ENCODE measurements around the gene DLGAP4.

Gene DLGAP4

DNA sequence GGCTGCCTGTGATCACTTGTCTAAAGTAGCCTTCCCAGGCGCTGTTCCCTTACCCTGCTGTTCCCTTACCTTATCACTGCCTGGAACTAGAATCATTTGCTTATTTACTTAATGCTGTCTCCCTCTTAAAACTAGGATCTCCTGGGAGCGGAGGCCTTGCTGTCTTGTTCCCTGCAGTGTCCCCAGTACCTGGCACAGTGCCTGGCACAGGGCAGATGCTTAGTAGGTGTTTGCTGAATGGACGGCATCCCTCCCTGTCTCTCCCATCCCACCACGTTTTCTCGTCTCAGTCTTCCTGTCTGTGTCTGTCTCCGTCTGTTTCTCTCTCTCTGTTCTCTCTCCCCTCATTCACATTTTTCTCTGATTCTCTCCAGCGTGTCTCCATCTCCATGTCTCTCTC, 135.3 kb downstream of the DLGAP4 start:
- Histone ChIP-seq H3K9me3 (ENCODE audit: control insufficient read depth in 5 of 5, low read length in 5 of 5) (no peaks in the 10 kb centered on the region), H3K27ac (ENCODE audit: low read depth, low read length) (no peak overlapping the region), H3K9ac (ENCODE audit: low read length in 5 of 5) (no peak overlapping the region), H3K4me3 (ENCODE audit: low read depth in 1 of 5, low read length in 5 of 5) (no peak overlapping the region), H3K27me3 (ENCODE audit: control insufficient read depth in 5 of 5, insufficient read depth in 4 of 5, low read length in 5 of 5) (peaks cover 0 to 7% (median 4%) of the 10 kb centered on the region in 5 donors), H3K36me3 (ENCODE audit: control insufficient read depth in 5 of 5, insufficient read depth in 5 of 5, low read length in 5 of 5) (no peaks in the 10 kb centered on the region), H3K4me1 (ENCODE audit: control insufficient read depth in 5 of 5, insufficient read depth in 5 of 5, low read length in 5 of 5) (peaks cover 0 to under 1% (median 0%) of the 10 kb centered on the region in 5 donors)

DNA sequence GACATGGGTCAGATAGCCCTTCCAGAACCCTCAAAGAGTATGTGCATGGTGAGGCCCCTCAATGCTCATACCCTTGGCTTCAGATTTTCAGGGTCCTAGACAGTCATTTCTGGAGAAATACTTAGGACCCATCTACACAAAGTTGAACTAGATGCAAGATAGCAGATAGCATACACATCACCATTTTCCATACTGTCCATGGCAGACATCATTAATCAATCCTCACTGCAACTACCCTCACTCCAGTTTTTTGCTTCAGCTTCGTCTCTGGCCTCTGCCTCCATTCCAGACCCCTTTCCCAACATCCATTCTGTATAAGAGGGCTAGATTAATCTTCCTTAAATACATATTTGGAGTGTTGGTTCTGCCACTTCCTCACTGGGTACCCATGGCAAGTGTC, 139.7 kb downstream of the DLGAP4 start:
- Histone ChIP-seq H3K4me3 (ENCODE audit: low read depth in 1 of 5, low read length in 5 of 5) (no peak overlapping the region), H3K9me3 (ENCODE audit: control insufficient read depth in 5 of 5, low read length in 5 of 5) (no peaks in the 10 kb centered on the region), H3K27ac (ENCODE audit: low read depth, low read length) (no peak overlapping the region), H3K9ac (ENCODE audit: low read length in 5 of 5) (no peak overlapping the region), H3K36me3 (ENCODE audit: control insufficient read depth in 5 of 5, insufficient read depth in 5 of 5, low read length in 5 of 5) (no peaks in the 10 kb centered on the region), H3K27me3 (ENCODE audit: control insufficient read depth in 5 of 5, insufficient read depth in 4 of 5, low read length in 5 of 5) (no peaks in the 10 kb centered on the region), H3K4me1 (ENCODE audit: control insufficient read depth in 5 of 5, insufficient read depth in 5 of 5, low read length in 5 of 5) (no peaks in the 10 kb centered on the region)

DNA sequence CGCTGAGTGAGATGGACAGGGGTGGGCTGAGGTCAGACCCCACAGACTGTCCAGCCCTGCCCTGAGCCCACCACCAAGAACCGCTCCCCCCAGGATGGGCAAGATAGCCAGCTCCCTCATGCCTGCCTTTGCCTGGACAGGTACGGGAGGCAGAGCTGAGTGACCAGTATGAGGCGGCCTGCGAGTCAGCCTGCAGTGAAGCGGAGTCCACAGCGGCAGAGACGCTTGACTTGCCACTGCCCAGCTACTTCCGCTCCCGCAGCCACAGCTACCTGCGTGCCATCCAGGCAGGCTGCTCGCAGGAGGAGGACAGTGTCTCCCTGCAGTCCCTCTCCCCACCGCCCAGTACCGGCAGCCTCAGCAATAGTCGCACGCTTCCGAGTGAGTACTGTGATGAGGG, 140.4 kb downstream of the DLGAP4 start:
- Histone ChIP-seq H3K9ac (ENCODE audit: low read length in 5 of 5) (no peak overlapping the region), H3K27ac (ENCODE audit: low read depth, low read length) (no peak overlapping the region), H3K27me3 (ENCODE audit: control insufficient read depth in 5 of 5, insufficient read depth in 4 of 5, low read length in 5 of 5) (no peaks in the 10 kb centered on the region), H3K9me3 (ENCODE audit: control insufficient read depth in 5 of 5, low read length in 5 of 5) (no peaks in the 10 kb centered on the region), H3K36me3 (ENCODE audit: control insufficient read depth in 5 of 5, insufficient read depth in 5 of 5, low read length in 5 of 5) (no peaks in the 10 kb centered on the region), H3K4me1 (ENCODE audit: control insufficient read depth in 5 of 5, insufficient read depth in 5 of 5, low read length in 5 of 5) (no peaks in the 10 kb centered on the region), H3K4me3 (ENCODE audit: low read depth in 1 of 5, low read length in 5 of 5) (no peak overlapping the region)

DNA sequence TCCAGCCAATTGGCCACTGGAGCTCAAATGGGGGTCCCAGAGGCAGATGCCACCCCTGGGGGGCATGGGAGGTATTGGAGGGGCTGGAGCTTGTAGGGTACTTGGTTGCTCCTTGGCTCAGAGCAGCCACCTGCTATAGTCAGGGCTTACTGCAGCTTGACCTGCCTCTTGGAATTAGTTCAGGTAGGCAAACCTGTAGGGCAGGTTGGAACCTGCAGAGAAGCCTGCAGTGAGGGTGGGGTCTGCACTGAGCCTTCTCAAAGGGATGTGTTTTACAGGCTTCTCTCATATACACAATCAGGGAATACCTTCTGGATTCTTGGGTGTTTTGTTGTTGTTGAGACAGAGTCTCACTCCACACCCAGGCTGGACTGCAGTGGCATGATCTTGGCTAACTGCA, 141.0 kb downstream of the DLGAP4 start:
- no peak overlapping the region for H3K9ac ChIP-seq (ENCODE audit: low read length in 5 of 5)
- no peaks in the 10 kb centered on the region for H3K27me3 ChIP-seq (ENCODE audit: control insufficient read depth in 5 of 5, insufficient read depth in 4 of 5, low read length in 5 of 5)
- H3K36me3 ChIP-seq (ENCODE audit: control insufficient read depth in 5 of 5, insufficient read depth in 5 of 5, low read length in 5 of 5) = no peaks in the 10 kb centered on the region
- H3K9me3 ChIP-seq (ENCODE audit: control insufficient read depth in 5 of 5, low read length in 5 of 5) = no peaks in the 10 kb centered on the region
- no peaks in the 10 kb centered on the region for H3K4me1 ChIP-seq (ENCODE audit: control insufficient read depth in 5 of 5, insufficient read depth in 5 of 5, low read length in 5 of 5)
- no peak overlapping the region for H3K27ac ChIP-seq (ENCODE audit: low read depth, low read length)
- no peak overlapping the region for H3K4me3 ChIP-seq (ENCODE audit: low read depth in 1 of 5, low read length in 5 of 5)

DNA sequence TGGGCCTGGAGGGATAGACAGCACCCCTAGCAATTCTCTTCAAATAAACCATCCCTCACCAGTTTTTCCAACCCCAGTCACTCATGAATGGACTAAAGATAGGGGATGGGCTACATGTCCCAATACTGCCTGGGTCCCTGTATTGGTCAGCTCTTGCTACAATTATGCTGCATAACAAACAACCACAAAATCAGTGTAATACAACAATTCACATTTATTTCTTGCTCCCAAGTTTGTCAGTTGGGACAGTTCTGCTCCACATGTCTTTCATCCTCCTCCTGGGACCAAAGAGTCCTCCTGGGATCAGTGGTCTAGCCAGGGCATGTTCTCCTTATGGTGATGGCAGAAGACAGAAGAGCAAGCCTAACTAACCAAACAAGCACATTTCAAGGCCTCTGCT, 143.5 kb downstream of the DLGAP4 start:
- H3K4me1 ChIP-seq (ENCODE audit: control insufficient read depth in 5 of 5, insufficient read depth in 5 of 5, low read length in 5 of 5) = peaks cover 0 to 4% (median 0%) of the 10 kb centered on the region in 5 donors
- H3K4me3 ChIP-seq (ENCODE audit: low read depth in 1 of 5, low read length in 5 of 5) = no peak overlapping the region
- H3K27me3 ChIP-seq (ENCODE audit: control insufficient read depth in 5 of 5, insufficient read depth in 4 of 5, low read length in 5 of 5) = no peaks in the 10 kb centered on the region
- H3K9me3 ChIP-seq (ENCODE audit: control insufficient read depth in 5 of 5, low read length in 5 of 5) = no peaks in the 10 kb centered on the region
- no peaks in the 10 kb centered on the region for H3K36me3 ChIP-seq (ENCODE audit: control insufficient read depth in 5 of 5, insufficient read depth in 5 of 5, low read length in 5 of 5)
- no peak overlapping the region for H3K9ac ChIP-seq (ENCODE audit: low read length in 5 of 5)
- H3K27ac ChIP-seq (ENCODE audit: low read depth, low read length) = no peak overlapping the region

DNA sequence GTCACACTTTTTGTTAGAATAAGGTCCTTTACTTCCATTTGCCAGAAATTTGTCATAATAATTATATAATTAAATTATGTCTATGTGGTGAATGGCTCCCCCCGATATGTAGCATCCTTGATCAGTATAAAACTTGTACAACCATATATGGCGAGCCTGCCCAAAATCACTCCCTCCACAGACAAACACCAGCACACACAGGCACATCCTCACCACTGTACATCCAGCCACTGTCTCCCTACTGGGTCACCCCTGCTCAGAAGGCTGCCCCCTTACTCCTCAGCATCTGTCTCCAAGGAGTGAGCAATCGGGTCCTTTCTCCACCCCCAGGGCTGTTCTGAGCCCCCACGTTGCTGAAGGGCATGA, 148.2 kb downstream of the DLGAP4 start:
- no peak overlapping the region for H3K4me3 ChIP-seq (ENCODE audit: low read depth in 1 of 5, low read length in 5 of 5)
- H3K9me3 ChIP-seq (ENCODE audit: control insufficient read depth in 5 of 5, low read length in 5 of 5) = no peaks in the 10 kb centered on the region
- H3K4me1 ChIP-seq (ENCODE audit: control insufficient read depth in 5 of 5, insufficient read depth in 5 of 5, low read length in 5 of 5) = peaks cover 0 to 8% (median 0%) of the 10 kb centered on the region in 5 donors
- peaks cover 0 to 4% (median 0%) of the 10 kb centered on the region in 5 donors for H3K27me3 ChIP-seq (ENCODE audit: control insufficient read depth in 5 of 5, insufficient read depth in 4 of 5, low read length in 5 of 5)
- no peak overlapping the region for H3K27ac ChIP-seq (ENCODE audit: low read depth, low read length)
- no peak overlapping the region for H3K9ac ChIP-seq (ENCODE audit: low read length in 5 of 5)
- H3K36me3 ChIP-seq (ENCODE audit: control insufficient read depth in 5 of 5, insufficient read depth in 5 of 5, low read length in 5 of 5) = no peaks in the 10 kb centered on the region

DNA sequence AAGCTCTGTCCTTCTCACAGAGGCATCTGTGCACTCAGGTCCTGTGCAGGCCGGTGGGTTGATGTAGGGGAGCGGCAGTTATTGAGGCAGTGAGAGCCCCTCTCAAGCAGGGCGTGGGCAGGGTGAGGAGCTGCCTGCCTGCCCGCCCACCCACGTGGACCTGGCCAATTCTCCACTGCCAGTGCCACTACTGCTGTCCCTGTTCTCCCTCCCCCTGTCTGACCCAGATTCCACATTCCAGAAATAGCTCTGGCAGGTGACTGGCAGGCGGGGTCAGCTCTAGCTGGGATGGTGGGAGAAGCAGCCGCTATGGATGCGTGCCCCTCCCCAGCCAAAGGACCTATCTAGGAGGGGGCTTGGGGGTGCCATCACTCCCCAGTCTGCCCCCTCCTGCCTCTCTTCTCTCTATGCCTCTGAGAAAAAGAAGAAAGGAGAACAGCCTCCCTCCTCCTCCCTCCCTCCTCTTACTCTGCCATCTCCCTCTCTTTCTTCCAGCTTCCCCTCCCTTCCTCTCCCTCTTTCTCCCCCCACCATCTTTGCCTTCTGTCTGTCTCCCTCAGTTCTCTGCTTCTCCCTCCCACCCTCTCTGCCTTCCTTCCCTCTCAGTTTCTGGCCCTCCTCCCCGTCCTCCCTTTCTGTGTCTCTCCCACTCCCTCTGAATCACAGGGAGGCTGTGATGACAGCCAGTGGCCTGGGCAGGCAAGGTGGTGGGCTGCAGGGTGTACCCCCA, 148.7 kb downstream of the DLGAP4 start:
- Histone ChIP-seq H3K36me3 (ENCODE audit: control insufficient read depth in 5 of 5, insufficient read depth in 5 of 5, low read length in 5 of 5) (no peaks in the 10 kb centered on the region), H3K27ac (ENCODE audit: low read depth, low read length) (no peak overlapping the region), H3K9me3 (ENCODE audit: control insufficient read depth in 5 of 5, low read length in 5 of 5) (no peaks in the 10 kb centered on the region), H3K27me3 (ENCODE audit: control insufficient read depth in 5 of 5, insufficient read depth in 4 of 5, low read length in 5 of 5) (peaks cover 0 to 4% (median 0%) of the 10 kb centered on the region in 5 donors), H3K9ac (ENCODE audit: low read length in 5 of 5) (no peak overlapping the region), H3K4me1 (ENCODE audit: control insufficient read depth in 5 of 5, insufficient read depth in 5 of 5, low read length in 5 of 5) (peaks cover 0 to 8% (median 0%) of the 10 kb centered on the region in 5 donors), H3K4me3 (ENCODE audit: low read depth in 1 of 5, low read length in 5 of 5) (no peak overlapping the region)

DNA sequence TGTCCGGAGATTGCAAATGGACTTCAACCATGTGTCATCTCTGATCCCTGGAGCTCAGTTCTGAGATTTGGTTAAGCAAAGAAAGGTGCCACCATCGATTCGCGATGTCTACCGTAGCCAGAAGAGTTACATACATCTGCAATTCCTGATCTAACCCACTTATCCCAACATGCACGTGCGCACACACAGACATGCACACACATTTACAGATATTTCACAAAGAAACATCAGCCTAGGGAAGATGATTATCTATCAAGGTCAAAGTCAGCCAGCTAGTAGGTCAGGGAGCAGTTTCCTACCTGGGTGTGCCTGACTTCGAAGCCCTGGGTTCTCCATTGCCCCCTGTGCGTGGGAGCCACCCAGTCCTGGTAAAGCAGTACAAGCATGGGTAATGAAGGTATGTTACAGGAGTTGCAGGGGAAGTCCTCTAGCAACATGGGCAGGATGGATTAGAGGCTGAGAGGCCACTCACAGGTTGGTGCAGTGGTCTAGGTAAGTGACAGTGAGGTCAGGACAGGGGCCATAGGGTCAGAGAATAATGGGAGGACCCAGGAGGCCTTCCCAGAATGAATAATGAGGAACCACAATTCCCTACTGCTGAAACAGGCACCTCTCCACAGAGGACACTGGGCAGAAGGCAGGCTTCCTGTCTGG, 150.0 kb downstream of the DLGAP4 start:
- H3K36me3 ChIP-seq (ENCODE audit: control insufficient read depth in 5 of 5, insufficient read depth in 5 of 5, low read length in 5 of 5) = no peaks in the 10 kb centered on the region
- H3K4me1 ChIP-seq (ENCODE audit: control insufficient read depth in 5 of 5, insufficient read depth in 5 of 5, low read length in 5 of 5) = peaks cover 0 to 14% (median 7%) of the 10 kb centered on the region in 5 donors
- H3K27ac ChIP-seq (ENCODE audit: low read depth, low read length) = no peak overlapping the region
- H3K27me3 ChIP-seq (ENCODE audit: control insufficient read depth in 5 of 5, insufficient read depth in 4 of 5, low read length in 5 of 5) = peaks cover 0 to 4% (median 0%) of the 10 kb centered on the region in 5 donors
- H3K9ac ChIP-seq (ENCODE audit: low read length in 5 of 5) = no peak overlapping the region
- H3K9me3 ChIP-seq (ENCODE audit: control insufficient read depth in 5 of 5, low read length in 5 of 5) = no peaks in the 10 kb centered on the region
- H3K4me3 ChIP-seq (ENCODE audit: low read depth in 1 of 5, low read length in 5 of 5) = no peak overlapping the region

DNA sequence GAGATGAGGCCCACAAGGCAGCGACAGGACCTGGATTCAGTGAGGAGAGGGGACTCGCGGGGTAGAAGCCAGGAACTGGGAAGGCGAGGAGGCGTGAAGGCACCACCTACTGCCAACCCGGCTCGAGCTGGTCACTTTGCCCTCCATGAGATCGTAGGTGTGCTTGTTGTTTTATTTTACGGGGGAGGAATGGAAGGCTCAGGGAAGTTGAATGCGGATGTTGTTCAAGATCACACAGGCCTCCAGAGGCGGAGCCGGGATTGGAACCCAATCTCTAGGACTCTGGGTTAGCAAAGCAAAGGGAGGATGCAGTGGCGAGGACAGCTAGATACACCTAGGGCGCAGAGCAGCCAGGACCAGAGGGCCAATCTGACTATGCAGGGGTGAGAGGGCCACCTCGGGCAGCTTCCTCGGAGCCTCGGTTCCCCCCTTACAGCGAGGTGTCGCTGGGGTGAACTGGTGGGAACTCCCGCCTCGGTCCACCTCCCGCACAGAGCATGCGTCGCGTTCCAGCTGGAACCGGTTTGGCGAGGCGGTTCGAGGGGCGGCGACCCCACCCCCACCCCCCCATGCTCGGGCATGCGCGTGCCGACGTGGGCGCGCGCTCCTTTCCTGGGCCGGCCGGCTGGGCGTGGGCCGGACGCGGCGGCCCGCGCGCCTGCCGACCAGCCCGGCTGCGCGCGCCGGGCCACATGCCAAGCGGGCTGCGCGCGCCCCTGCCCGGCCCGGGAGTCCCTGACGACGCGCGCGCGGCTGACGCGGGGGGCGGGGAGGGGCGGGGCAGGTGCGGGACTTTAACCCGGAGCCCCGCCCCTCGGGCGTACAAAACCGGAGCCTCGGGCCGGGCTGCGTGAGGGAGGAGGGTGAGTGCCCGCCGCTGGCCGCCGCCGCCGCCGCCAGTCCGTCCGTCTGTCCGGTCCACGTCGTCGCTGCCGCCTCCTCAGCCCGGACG, 154.8 kb downstream of the DLGAP4 start:
- peak overlapping the region; percentile 12 to 83 (median 68) for H3K9ac ChIP-seq (ENCODE audit: low read length in 5 of 5)
- no peaks in the 10 kb centered on the region for H3K9me3 ChIP-seq (ENCODE audit: control insufficient read depth in 5 of 5, low read length in 5 of 5)
- H3K4me1 ChIP-seq (ENCODE audit: control insufficient read depth in 5 of 5, insufficient read depth in 5 of 5, low read length in 5 of 5) = peaks cover 4 to 48% (median 42%) of the 10 kb centered on the region in 5 donors
- peak overlapping the region; percentile 85 for H3K27ac ChIP-seq (ENCODE audit: low read depth, low read length)
- H3K4me3 ChIP-seq (ENCODE audit: low read depth in 1 of 5, low read length in 5 of 5) = peak overlapping the region; percentile 55 to 88 (median 75)
- no peaks in the 10 kb centered on the region for H3K36me3 ChIP-seq (ENCODE audit: control insufficient read depth in 5 of 5, insufficient read depth in 5 of 5, low read length in 5 of 5)
- H3K27me3 ChIP-seq (ENCODE audit: control insufficient read depth in 5 of 5, insufficient read depth in 4 of 5, low read length in 5 of 5) = no peaks in the 10 kb centered on the region

Measured in subcutaneous abdominal adipose tissue (tissue), 5 donors.